Skeletal muscle satellite cell (primary cell): Measurements from ENCODE around the gene ETFDH. TPM values are rescaled to one million over a fixed set of nuclear protein-coding genes. Genes with fewer than 3 reads are reported as not detected.
A peak's percentile ranks its signal among the peaks of the same experiment; 100 is the strongest.

Experiments used
- H3K27me3 ChIP-seq: 2 replicates; pipeline ENCODE4 v1.7.0; 2013; ENCODE audit warnings: low read length; ENCODE audit not compliant: control insufficient read depth, insufficient read depth
- H3K36me3 ChIP-seq: 2 replicates; pipeline ENCODE4 v1.7.0; 2013; ENCODE audit warnings: mild to moderate bottlenecking, control low read depth, low read length; ENCODE audit not compliant: insufficient read depth
- H3K4me1 ChIP-seq: 2 replicates; pipeline ENCODE4 v1.7.0; 2013; ENCODE audit warnings: low read length; ENCODE audit not compliant: control insufficient read depth, insufficient read depth
- H3K4me2 ChIP-seq: 2 replicates; pipeline ENCODE4 v1.7.0; 2013; ENCODE audit warnings: mild to moderate bottlenecking, low read length
- H3K4me3 ChIP-seq: 2 replicates; pipeline ENCODE4 v1.7.0; 2013; ENCODE audit warnings: low read length
- H3K9ac ChIP-seq: 2 replicates; pipeline ENCODE4 v1.7.0; 2013; ENCODE audit warnings: mild to moderate bottlenecking, low read depth, low read length, moderate library complexity
- H3K9me3 ChIP-seq: replicated peaks from 2 replicates; pipeline ENCODE4 v1.7.0; 2013; ENCODE audit warnings: mild to moderate bottlenecking, control low read depth, low read length
- total RNA-seq: library from RNA; depleted of rRNA; stranded (reverse); fragments of >200 nt; gene quantifications from 2 replicates; pipeline ENCODE4 v1.2.3, GENCODE V29; 2012; rRNA removed

ETFDH gene
- 15.2 and 23.8 TPM in 2 replicates for total RNA-seq

DNA sequence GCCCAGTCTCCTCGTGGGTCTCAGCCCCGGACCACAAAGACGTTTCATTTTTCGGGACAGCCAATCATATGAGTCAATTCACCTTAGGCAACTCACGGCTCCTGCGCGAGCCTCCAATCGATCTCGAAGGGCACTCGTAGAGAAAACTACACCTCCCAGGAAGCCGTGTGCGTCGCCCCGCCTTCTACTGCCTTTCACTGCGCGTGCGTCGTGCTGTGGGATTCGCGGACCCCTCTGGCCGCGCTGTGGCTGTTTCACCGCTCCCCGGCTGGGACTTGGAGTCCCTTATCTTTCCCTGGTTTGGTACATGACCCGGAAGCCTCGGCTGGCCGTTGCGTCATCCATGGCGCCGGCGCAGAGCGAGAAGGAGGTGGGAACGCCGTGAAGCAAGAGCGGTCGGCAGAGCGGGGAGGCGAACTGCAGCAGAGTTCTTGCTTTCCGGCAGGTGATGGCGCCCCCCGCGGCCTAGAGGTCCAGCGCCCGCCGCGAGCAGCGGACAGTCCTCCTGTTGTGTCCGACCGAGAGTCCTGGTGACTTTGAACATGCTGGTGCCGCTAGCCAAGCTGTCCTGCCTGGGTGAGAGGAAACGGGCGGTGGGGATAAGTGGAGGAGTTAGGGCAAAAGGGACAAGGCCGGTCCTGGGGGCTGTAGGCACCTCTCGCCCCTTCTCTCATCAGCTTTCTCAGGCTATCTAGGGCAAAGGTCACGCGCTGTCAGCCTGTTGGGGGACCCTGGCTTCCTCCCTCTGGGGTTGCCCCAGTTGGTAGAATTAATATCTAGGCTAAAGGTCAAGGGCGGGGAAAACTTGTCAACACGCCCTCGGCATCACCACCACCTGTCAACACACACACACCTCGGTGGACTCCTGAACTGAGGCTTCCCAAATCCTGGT lies at the start of gene ETFDH:
ETFDH (plus strand) TSS at position 382 of the 892 bp plus-strand sequence; CDS start at position 543, 161 bp downstream.
- H3K27me3 ChIP-seq = no peaks in the 10 kb centered on the region
- peak within 1 kb of the TSS; percentile 88 for H3K4me2 ChIP-seq
- peaks cover 4% of the 10 kb centered on the region for H3K4me1 ChIP-seq
- H3K9ac ChIP-seq = peak within 1 kb of the TSS; percentile 88
- H3K9me3 ChIP-seq = no peaks in the 10 kb centered on the region
- peak within 1 kb of the TSS; percentile 92 for H3K4me3 ChIP-seq
- no peaks in the 10 kb centered on the region for H3K36me3 ChIP-seq

DNA sequence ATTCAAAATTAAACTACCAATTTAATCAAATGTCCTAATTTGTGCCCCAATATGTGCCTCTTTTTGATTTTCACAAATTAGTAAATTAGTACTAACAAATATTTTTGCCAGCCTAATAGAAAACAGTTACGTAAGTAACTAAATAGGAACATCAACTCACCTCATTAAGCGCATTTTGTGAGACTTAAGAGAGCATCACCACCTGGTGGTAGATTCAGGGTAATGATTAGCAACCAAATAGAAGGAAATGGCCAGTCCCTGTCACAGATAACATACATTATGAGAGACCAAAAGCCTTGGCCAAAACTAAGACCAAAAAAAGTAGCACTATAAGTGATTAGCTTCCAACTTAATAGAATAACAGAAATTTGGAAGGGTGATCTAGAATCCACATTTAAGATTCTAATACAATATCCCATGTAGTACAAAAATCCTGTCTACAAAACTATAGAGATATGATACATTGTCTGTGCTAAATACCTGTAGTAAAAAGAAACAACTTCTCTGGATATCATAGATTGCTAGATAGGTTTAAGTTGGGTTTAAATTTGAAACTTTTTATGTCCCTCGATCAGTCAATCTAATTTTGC lies 47.1 kb upstream of the ETFDH start:
- Histone ChIP-seq H3K36me3 (no peaks in the 10 kb centered on the region), H3K4me1 (no peaks in the 10 kb centered on the region), H3K9ac (no peak overlapping the region), H3K9me3 (no peaks in the 10 kb centered on the region), H3K4me2 (no peak overlapping the region), H3K27me3 (no peaks in the 10 kb centered on the region), H3K4me3 (no peak overlapping the region)

DNA sequence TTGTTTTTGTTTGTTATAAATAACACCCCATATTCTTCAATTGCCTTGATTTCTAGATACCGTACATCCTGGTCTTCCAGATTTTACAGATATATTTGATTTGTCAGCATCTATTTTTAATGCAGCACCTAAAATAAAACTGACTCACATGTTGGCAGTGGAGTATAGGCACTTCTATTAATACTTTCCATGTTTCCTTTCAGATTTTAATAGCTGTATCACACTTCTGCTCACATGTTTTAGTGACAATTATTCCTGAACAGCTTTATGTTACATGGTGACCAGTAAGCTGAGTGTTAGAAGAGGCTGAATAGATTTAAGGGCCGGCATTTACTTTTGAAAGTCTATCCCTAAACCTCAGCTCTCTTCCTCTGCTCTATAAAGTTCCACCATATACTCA lies 46.6 kb upstream of the ETFDH start:
- Histone ChIP-seq H3K36me3 (no peaks in the 10 kb centered on the region), H3K4me1 (no peaks in the 10 kb centered on the region), H3K4me3 (no peak overlapping the region), H3K9me3 (no peaks in the 10 kb centered on the region), H3K9ac (no peak overlapping the region), H3K4me2 (no peak overlapping the region), H3K27me3 (no peaks in the 10 kb centered on the region)

DNA sequence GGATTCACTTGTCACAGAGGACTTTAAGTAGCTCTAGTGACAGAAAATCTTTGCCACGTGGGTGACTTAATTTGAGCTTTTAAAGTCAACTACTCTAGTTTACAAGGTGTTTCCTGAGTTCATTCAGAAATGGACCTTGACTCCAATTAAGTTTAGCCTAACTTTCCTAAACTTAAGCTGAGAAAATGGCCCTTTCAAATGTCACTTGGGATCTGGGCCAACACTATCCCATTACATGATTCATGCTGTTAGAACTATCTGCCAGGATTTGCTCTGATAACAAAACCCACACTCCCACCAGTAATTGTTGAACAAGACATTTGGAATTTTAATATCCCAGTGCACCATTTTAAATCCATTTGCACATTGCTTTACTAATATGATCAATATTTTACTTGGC lies 41.2 kb upstream of the ETFDH start:
- Histone ChIP-seq H3K36me3 (no peaks in the 10 kb centered on the region), H3K9ac (no peak overlapping the region), H3K4me3 (no peak overlapping the region), H3K9me3 (no peaks in the 10 kb centered on the region), H3K4me1 (peaks cover 6% of the 10 kb centered on the region), H3K4me2 (no peak overlapping the region), H3K27me3 (no peaks in the 10 kb centered on the region)

DNA sequence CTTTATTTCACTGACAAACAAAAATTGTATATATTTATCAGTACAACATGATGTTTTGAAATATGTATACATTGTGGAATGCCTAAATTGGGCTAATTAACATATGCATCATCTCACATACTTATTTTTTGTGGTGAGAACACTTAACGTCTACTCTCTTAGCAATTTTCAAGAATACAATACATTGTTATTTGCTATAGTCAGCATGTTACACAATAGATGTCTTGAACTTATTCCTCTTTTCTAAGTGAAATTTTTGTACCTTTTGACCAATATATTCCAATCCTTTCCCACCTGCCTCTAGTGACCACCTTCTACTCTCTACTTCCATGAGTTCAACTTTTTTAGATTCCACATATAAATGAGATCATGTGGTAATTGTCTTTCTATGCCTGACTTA lies 35.5 kb upstream of the ETFDH start:
- no peak overlapping the region for H3K4me2 ChIP-seq
- no peaks in the 10 kb centered on the region for H3K27me3 ChIP-seq
- no peaks in the 10 kb centered on the region for H3K4me1 ChIP-seq
- H3K4me3 ChIP-seq = no peak overlapping the region
- H3K36me3 ChIP-seq = no peaks in the 10 kb centered on the region
- H3K9me3 ChIP-seq = no peaks in the 10 kb centered on the region
- no peak overlapping the region for H3K9ac ChIP-seq

DNA sequence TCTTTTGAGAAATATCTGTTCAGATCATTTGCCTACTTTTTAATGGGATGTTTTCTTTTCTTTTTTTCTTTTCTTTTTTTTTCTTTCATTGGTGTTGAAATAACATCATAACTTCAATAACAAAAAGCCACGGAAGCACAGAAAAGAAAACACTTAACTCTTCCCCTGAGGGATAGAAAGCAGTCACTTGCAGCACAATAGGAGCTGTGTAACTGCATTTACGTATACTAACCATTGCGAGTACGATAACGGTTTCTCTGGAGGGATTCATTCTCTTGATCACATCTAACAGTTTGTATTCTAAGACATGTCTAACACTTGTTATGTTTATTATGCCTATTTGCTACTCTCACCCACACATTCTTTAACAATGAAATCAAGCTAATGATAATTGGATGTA lies 27.7 kb upstream of the ETFDH start:
- Histone ChIP-seq H3K4me2 (peak overlapping the region; percentile 70), H3K9ac (no peak overlapping the region), H3K9me3 (no peaks in the 10 kb centered on the region), H3K27me3 (no peaks in the 10 kb centered on the region), H3K4me1 (peaks cover 8% of the 10 kb centered on the region), H3K4me3 (peak overlapping the region; percentile 24), H3K36me3 (no peaks in the 10 kb centered on the region)

DNA sequence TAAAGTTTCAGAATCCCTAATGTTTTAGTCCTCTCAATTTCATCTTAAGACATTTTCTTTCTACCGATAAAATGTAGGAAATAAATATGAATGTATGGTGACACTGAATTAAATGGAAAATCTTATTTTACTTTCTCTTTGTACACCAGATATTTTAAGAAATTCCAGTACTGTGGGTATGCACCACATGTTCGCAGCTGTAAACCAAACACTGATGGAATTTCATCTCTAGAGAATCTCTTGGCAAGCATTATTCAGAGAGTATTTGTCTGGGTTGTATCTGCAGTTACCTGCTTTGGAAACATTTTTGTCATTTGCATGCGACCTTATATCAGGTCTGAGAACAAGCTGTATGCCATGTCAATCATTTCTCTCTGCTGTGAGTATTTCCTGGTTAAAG lies 27.3 kb upstream of the ETFDH start:
- H3K27me3 ChIP-seq = no peaks in the 10 kb centered on the region
- H3K4me2 ChIP-seq = peak overlapping the region; percentile 70
- H3K4me1 ChIP-seq = peaks cover 8% of the 10 kb centered on the region
- peak overlapping the region; percentile 24 for H3K4me3 ChIP-seq
- H3K9me3 ChIP-seq = no peaks in the 10 kb centered on the region
- no peaks in the 10 kb centered on the region for H3K36me3 ChIP-seq
- H3K9ac ChIP-seq = no peak overlapping the region

DNA sequence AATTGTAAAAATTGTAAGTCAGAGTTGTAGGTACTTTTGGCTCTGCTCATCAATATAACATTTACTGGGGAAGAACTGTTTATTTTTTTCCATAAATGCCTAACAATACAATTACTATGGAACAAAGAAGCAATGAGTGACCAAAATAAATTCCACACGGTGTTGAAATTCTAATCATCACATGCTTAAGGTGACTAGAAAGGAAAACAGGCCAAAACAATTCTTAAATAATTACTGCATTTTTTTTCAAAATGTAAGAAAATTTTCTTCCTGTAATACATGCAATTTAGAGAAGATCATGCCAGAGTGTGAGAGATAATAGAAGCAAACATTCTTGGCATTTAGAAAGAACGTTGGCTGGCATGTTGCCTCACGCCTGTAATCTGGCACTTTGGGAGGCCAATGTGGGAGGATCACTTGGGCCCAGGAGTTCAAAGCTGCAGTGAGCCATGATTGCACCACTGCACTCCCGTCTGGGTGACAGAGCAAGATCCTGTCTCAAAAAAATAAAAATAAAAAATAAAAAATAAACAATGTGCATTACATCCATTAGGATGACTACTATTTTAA lies 22.9 kb upstream of the ETFDH start:
- no peaks in the 10 kb centered on the region for H3K9me3 ChIP-seq
- H3K9ac ChIP-seq = no peak overlapping the region
- no peaks in the 10 kb centered on the region for H3K27me3 ChIP-seq
- no peaks in the 10 kb centered on the region for H3K36me3 ChIP-seq
- no peak overlapping the region for H3K4me3 ChIP-seq
- no peak overlapping the region for H3K4me2 ChIP-seq
- peaks cover 16% of the 10 kb centered on the region for H3K4me1 ChIP-seq

DNA sequence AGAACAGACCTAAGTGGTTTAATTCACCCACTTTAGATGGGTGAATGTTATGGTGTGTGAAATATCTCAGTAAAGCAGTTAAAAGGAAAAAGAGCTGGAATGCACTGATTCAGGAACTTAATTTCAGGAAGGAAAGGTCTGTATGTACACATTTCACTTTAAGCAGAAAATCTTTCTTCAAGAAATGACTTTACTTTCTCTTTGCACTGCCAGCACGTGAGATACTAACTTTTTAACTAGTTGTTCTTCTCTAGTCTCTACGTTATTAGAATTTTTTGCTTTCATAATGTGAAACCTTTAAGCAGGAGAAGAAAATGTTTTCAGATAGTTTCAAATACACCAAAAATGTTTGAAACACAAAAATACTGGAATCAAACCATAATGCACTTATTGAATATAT lies 19.2 kb upstream of the ETFDH start:
- Histone ChIP-seq H3K9ac (peak overlapping the region; percentile 61), H3K4me3 (peak overlapping the region; percentile 45), H3K9me3 (no peaks in the 10 kb centered on the region), H3K4me2 (peak overlapping the region; percentile 78), H3K36me3 (no peaks in the 10 kb centered on the region), H3K27me3 (no peaks in the 10 kb centered on the region), H3K4me1 (peaks cover 8% of the 10 kb centered on the region)

DNA sequence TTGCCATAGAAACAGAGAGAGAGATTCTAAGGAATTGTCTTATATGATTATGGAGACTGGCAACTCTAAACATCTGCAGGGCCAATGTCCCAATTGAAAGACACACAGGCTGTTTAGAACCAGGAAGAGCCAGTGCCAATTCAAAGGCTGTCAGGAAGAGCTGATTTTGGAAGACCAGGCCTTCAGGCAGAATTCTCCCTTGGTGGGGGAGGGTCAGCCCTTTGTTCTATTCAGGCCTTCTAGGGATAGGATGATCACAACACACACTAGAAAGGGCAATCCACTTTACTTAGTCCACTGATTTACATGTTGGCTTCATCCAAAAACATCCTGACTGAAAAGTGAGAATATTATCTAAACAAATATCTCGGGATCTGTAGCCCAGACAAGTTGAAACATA lies 15.7 kb upstream of the ETFDH start:
- no peak overlapping the region for H3K4me3 ChIP-seq
- no peak overlapping the region for H3K9ac ChIP-seq
- H3K27me3 ChIP-seq = no peaks in the 10 kb centered on the region
- H3K9me3 ChIP-seq = no peaks in the 10 kb centered on the region
- peaks cover 8% of the 10 kb centered on the region for H3K4me1 ChIP-seq
- no peaks in the 10 kb centered on the region for H3K36me3 ChIP-seq
- H3K4me2 ChIP-seq = no peak overlapping the region

DNA sequence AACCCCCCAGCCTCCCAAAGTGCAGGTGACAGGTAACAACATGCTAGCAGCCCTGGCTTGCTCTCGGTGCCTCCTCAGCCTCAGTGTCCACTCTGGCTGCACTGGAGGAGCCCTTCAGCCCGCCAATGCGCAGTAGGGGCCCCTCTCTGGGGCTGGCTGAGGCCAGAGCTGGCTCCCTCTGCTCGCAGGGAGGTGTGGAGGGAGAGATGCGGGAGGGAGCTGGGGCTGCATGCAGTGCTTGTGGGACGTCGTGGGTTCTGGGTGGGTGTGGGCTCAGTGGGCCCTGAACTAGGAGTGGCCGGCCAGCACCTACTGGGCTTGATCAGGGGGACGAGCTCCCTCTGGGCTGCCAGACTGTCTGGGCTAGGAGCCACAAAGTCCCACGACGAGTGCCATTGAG lies 14.8 kb upstream of the ETFDH start:
- H3K9ac ChIP-seq = no peak overlapping the region
- no peaks in the 10 kb centered on the region for H3K27me3 ChIP-seq
- H3K4me2 ChIP-seq = no peak overlapping the region
- H3K9me3 ChIP-seq = no peaks in the 10 kb centered on the region
- peaks cover 8% of the 10 kb centered on the region for H3K4me1 ChIP-seq
- H3K4me3 ChIP-seq = no peak overlapping the region
- H3K36me3 ChIP-seq = no peaks in the 10 kb centered on the region
